Measurements from ENCODE around the gene CLP1.

The CLP1 gene

GRCh38 chr11:57657194-57658022 is at the start of gene CLP1:
Gene CLP1, plus strand, starts transcription at chr11:57657762. Its CDS starts 1,715 bp downstream, at chr11:57659477.
- DNase-seq (ENCODE audit: low read depth) = peak; percentile 97

- no peak for DNase-seq (ENCODE audit: low read depth)
Measured at GRCh38 chr11:57610170-57610569, 47.4 kb upstream of the CLP1 start.

- no peak for DNase-seq (ENCODE audit: low read depth)
Measured at GRCh38 chr11:57614234-57614772, 43.3 kb upstream of the CLP1 start.

- no peak for DNase-seq (ENCODE audit: low read depth)
Measured at GRCh38 chr11:57615308-57615707, 42.3 kb upstream of the CLP1 start.

GRCh38 chr11:57616595-57616994 is 41.0 kb upstream of the CLP1 start:
- DNase-seq (ENCODE audit: low read depth) = no peak

GRCh38 chr11:57618438-57618837 is 39.1 kb upstream of the CLP1 start:
- no peak for DNase-seq (ENCODE audit: low read depth)

GRCh38 chr11:57619331-57619730 is 38.2 kb upstream of the CLP1 start:
- no peak for DNase-seq (ENCODE audit: low read depth)

- DNase-seq (ENCODE audit: low read depth) = no peak
Measured at GRCh38 chr11:57620467-57620866, 37.1 kb upstream of the CLP1 start.

- DNase-seq (ENCODE audit: low read depth) = no peak
Measured at GRCh38 chr11:57622263-57622662, 35.3 kb upstream of the CLP1 start.

- no peak for DNase-seq (ENCODE audit: low read depth)
Measured at GRCh38 chr11:57624864-57625263, 32.7 kb upstream of the CLP1 start.

GRCh38 chr11:57626895-57627294 is 30.7 kb upstream of the CLP1 start:
- no peak for DNase-seq (ENCODE audit: low read depth)

GRCh38 chr11:57630171-57630570 is 27.4 kb upstream of the CLP1 start:
- no peak for DNase-seq (ENCODE audit: low read depth)

GRCh38 chr11:57632116-57632515 is 25.4 kb upstream of the CLP1 start:
- DNase-seq (ENCODE audit: low read depth) = no peak

GRCh38 chr11:57633394-57634070 is 24.0 kb upstream of the CLP1 start:
- no peak for DNase-seq (ENCODE audit: low read depth)

GRCh38 chr11:57634311-57634710 is 23.3 kb upstream of the CLP1 start:
- DNase-seq (ENCODE audit: low read depth) = no peak

- no peak for DNase-seq (ENCODE audit: low read depth)
Measured at GRCh38 chr11:57635246-57635645, 22.3 kb upstream of the CLP1 start.

- DNase-seq (ENCODE audit: low read depth) = no peak
Measured at GRCh38 chr11:57637626-57638004, 19.9 kb upstream of the CLP1 start.

- peak; percentile 84 for DNase-seq (ENCODE audit: low read depth)
Measured at GRCh38 chr11:57638005-57638781, 19.4 kb upstream of the CLP1 start.

GRCh38 chr11:57638811-57639320 is 18.7 kb upstream of the CLP1 start:
- DNase-seq (ENCODE audit: low read depth) = no peak

GRCh38 chr11:57639321-57640067 is 18.1 kb upstream of the CLP1 start:
- no peak for DNase-seq (ENCODE audit: low read depth)

GRCh38 chr11:57640068-57640800 is 17.3 kb upstream of the CLP1 start:
- no peak for DNase-seq (ENCODE audit: low read depth)
